ENCODE results near the gene RBM12. TPM values are rescaled to one million over a fixed set of nuclear protein-coding genes. Genes with fewer than 3 reads are reported as not detected.

Gene RBM12
- total RNA-seq, 2 experiments from 2014 or later: 66.3 to 152 TPM

GRCh38 chr20:35619196-35620095, 45.3 kb downstream of the RBM12 start:
- H3K4me3 ChIP-seq (ENCODE audit: low read depth, low read length, poor library complexity, severe bottlenecking): peak overlapping the region; percentile 73

GRCh38 chr20:35618263-35619131, 46.2 kb downstream of the RBM12 start:
- Histone ChIP-seq H3K4me1 (ENCODE audit: insufficient read depth, low read length, poor library complexity, severe bottlenecking) (peaks cover 46% of the 10 kb centered on the region), H3K9me3 (ENCODE audit: low read length) (no peaks in the 10 kb centered on the region), H3K27ac (ENCODE audit: low read depth, low read length, poor library complexity, severe bottlenecking) (peak overlapping the region; percentile 90), H3K4me2 (ENCODE audit: low read length) (peak overlapping the region; percentile 87), H3K79me2 (ENCODE audit: insufficient read depth, low read depth, low read length) (peaks cover 15% of the 10 kb centered on the region; the same call in 1 of the 2 replicates), H4K20me1 (ENCODE audit: insufficient read depth, low read length) (no peaks in the 10 kb centered on the region), H2AFZ (ENCODE audit: low read length) (peak overlapping the region; percentile 52; the same call in 1 of the 2 replicates), H3K9me2 (ENCODE audit: insufficient read depth, low read length) (no peaks in the 10 kb centered on the region), H3K36me3 (ENCODE audit: insufficient read depth, low read length) (peaks cover 22% of the 10 kb centered on the region; the same call in 1 of the 2 replicates), H3K4me3 (ENCODE audit: low read depth, low read length, poor library complexity, severe bottlenecking) (peak overlapping the region; percentile 73)
- TF ChIP-seq CTCF (conservative IDR thresholded peaks at IDR 0.05; ENCODE audit: low read length): no peak
- no peak for TF ChIP-seq EZH2phosphoT487 (IDR thresholded peaks at IDR 0.05; ENCODE audit: borderline replicate concordance, low read depth, low read length)
- DNase-seq (ENCODE audit: low spot score): peak; percentile 58
- intact Hi-C loops (cut with micrococcal nuclease; ENCODE audit: unreplicated experiment): loop anchor here (1.0 to 10.0 kb wide), 5 partner anchors 57 to 1934 kb away; partner anchors contain the start of genes E2F1, ERGIC3, NFS1 and ROMO1
- BruUV-seq (replicated peaks): no TSS peak
- ChIA-PET CTCF (ENCODE audit: unreplicated experiment) (interaction anchor here (0.6 to 1.5 kb wide), 2 partner anchors 14 to 27 kb away, joined by 3 to 8 read pairs; no protein-coding TSS in a partner anchor), POLR2A (interaction anchor here (0.6 to 1.4 kb wide), 10 partner anchors 9 to 150 kb away, joined by 3 to 20 read pairs (median 4); no protein-coding TSS in a partner anchor)

More at GRCh38 chr20:35619196-35620095, 45.3 kb downstream of the RBM12 start:
- ChIA-PET CTCF (ENCODE audit: unreplicated experiment) (interaction anchor here (0.6 to 1.5 kb wide), 4 partner anchors 8 to 40 kb away, joined by 3 to 8 read pairs (median 3); no protein-coding TSS in a partner anchor), POLR2A (interaction anchor here (0.5 to 1.9 kb wide), 12 partner anchors 10 to 149 kb away, joined by 3 to 20 read pairs (median 4); no protein-coding TSS in a partner anchor)
- H3K4me2 ChIP-seq (ENCODE audit: low read length): peak overlapping the region; percentile 87
- no peaks in the 10 kb centered on the region for H3K9me3 ChIP-seq (ENCODE audit: low read length)
- H3K79me2 ChIP-seq (ENCODE audit: insufficient read depth, low read depth, low read length): peaks cover 15% of the 10 kb centered on the region; the same call in 1 of the 2 replicates
- peaks cover 36% of the 10 kb centered on the region for H3K4me1 ChIP-seq (ENCODE audit: insufficient read depth, low read length, poor library complexity, severe bottlenecking)
- BruUV-seq (replicated peaks): no TSS peak
- TF ChIP-seq EZH2phosphoT487 (IDR thresholded peaks at IDR 0.05; ENCODE audit: borderline replicate concordance, low read depth, low read length) (no peak), CTCF (conservative IDR thresholded peaks at IDR 0.05; ENCODE audit: low read length) (peak; percentile 96)
- intact Hi-C loops (cut with micrococcal nuclease; ENCODE audit: unreplicated experiment): loop anchor here (1.0 to 10.0 kb wide), 6 partner anchors 58 to 1935 kb away; partner anchors contain the start of genes E2F1, ERGIC3, NFS1 and ROMO1
- peak overlapping the region; percentile 10; the same call in 1 of the 2 replicates for H2AFZ ChIP-seq (ENCODE audit: low read length)
- H3K27ac ChIP-seq (ENCODE audit: low read depth, low read length, poor library complexity, severe bottlenecking): peak overlapping the region; percentile 37
- H3K36me3 ChIP-seq (ENCODE audit: insufficient read depth, low read length): peaks cover 26% of the 10 kb centered on the region
- DNase-seq (ENCODE audit: low spot score): peak; percentile 91
- H4K20me1 ChIP-seq (ENCODE audit: insufficient read depth, low read length): no peaks in the 10 kb centered on the region
- H3K9me2 ChIP-seq (ENCODE audit: insufficient read depth, low read length): no peaks in the 10 kb centered on the region

Data from OCI-LY7 (cell line).